ENCODE measurements around the gene SNRPF. TPM values are rescaled to one million over a fixed set of nuclear protein-coding genes. Genes with fewer than 3 reads are reported as not detected.

Gene SNRPF
- polyA plus RNA-seq, 3 donors = 84.3 to 101 (median 84.8) TPM

GRCh38 chr12:95848575-95849388, 10.0 kb upstream of the SNRPF start:
- peak; percentile 38 for DNase-seq

- DNase-seq = no peak
These were observed 7.1 kb upstream of the SNRPF start for GRCh38 chr12:95851606-95852005.

GRCh38 chr12:95852133-95852532, 6.6 kb upstream of the SNRPF start:
- DNase-seq = no peak

GRCh38 chr12:95857156-95857555, 1.6 kb upstream of the SNRPF start:
- no peak for DNase-seq

- DNase-seq = no peak
These were observed 953 bp upstream of the SNRPF start for GRCh38 chr12:95857799-95858198.

GRCh38 chr12:95859344-95859816, 628 bp downstream of the SNRPF start:
- DNase-seq = peak; percentile 43

GRCh38 chr12:95859947-95860850, 1.4 kb downstream of the SNRPF start:
- DNase-seq = no peak

- no peak for DNase-seq
These were observed 3.3 kb downstream of the SNRPF start for GRCh38 chr12:95862038-95862437.

GRCh38 chr12:95863337-95863736, 4.6 kb downstream of the SNRPF start:
- DNase-seq = no peak

- no peak for DNase-seq
These were observed 12.1 kb downstream of the SNRPF start for GRCh38 chr12:95870897-95871296.

GRCh38 chr12:95874452-95874851, 15.7 kb downstream of the SNRPF start:
- no peak for DNase-seq

GRCh38 chr12:95877622-95878021, 18.9 kb downstream of the SNRPF start:
- DNase-seq = no peak

GRCh38 chr12:95880895-95881294, 22.1 kb downstream of the SNRPF start:
- no peak for DNase-seq

- DNase-seq = no peak
These were observed 22.7 kb downstream of the SNRPF start for GRCh38 chr12:95881331-95881955.

- no peak for DNase-seq
These were observed 23.3 kb downstream of the SNRPF start for GRCh38 chr12:95882080-95882479.

- DNase-seq = no peak
These were observed 24.1 kb downstream of the SNRPF start for GRCh38 chr12:95882873-95883272.

GRCh38 chr12:95884998-95885397, 26.2 kb downstream of the SNRPF start:
- DNase-seq = no peak

- no peak for DNase-seq
These were observed 28.6 kb downstream of the SNRPF start for GRCh38 chr12:95887311-95887710.

- no peak for DNase-seq
These were observed 32.2 kb downstream of the SNRPF start for GRCh38 chr12:95890958-95891357.

GRCh38 chr12:95896846-95897245, 38.1 kb downstream of the SNRPF start:
- no peak for DNase-seq

GRCh38 chr12:95898081-95898480, 39.3 kb downstream of the SNRPF start:
- no peak for DNase-seq

- DNase-seq = no peak
These were observed 49.8 kb downstream of the SNRPF start for GRCh38 chr12:95908573-95908972.
